Measurements from ENCODE around the gene CPA3.
A peak's percentile ranks its signal among the peaks of the same experiment; 100 is the strongest.

CPA3 gene

GRCh38 chr3:148861277-148861869 lies 3.7 kb upstream of the CPA3 start:
- peak; percentile 28 for DNase-seq

GRCh38 chr3:148863297-148863696 lies 1.8 kb upstream of the CPA3 start:
- no peak for DNase-seq

- DNase-seq: no peak
These were observed 1.3 kb upstream of the CPA3 start for GRCh38 chr3:148863814-148864213.

- no peak for DNase-seq
These were observed 1.2 kb downstream of the CPA3 start for GRCh38 chr3:148866261-148866660.

- no peak for DNase-seq
These were observed 8.3 kb downstream of the CPA3 start for GRCh38 chr3:148873270-148873927.

GRCh38 chr3:148873977-148874376 lies 8.9 kb downstream of the CPA3 start:
- no peak for DNase-seq

- no peak for DNase-seq
These were observed 13.0 kb downstream of the CPA3 start for GRCh38 chr3:148878095-148878494.

GRCh38 chr3:148879256-148879655 lies 14.2 kb downstream of the CPA3 start:
- DNase-seq: no peak

GRCh38 chr3:148880681-148881080 lies 15.6 kb downstream of the CPA3 start:
- DNase-seq: no peak

- DNase-seq: no peak
These were observed 16.2 kb downstream of the CPA3 start for GRCh38 chr3:148881286-148881685.

- DNase-seq: no peak
These were observed 17.2 kb downstream of the CPA3 start for GRCh38 chr3:148882288-148882687.

GRCh38 chr3:148883163-148883562 lies 18.1 kb downstream of the CPA3 start:
- no peak for DNase-seq

GRCh38 chr3:148884261-148884660 lies 19.2 kb downstream of the CPA3 start:
- DNase-seq: no peak

GRCh38 chr3:148889828-148890227 lies 24.7 kb downstream of the CPA3 start:
- no peak for DNase-seq

- DNase-seq: no peak
These were observed 31.0 kb downstream of the CPA3 start for GRCh38 chr3:148896062-148896461.

GRCh38 chr3:148901987-148902791 lies 37.1 kb downstream of the CPA3 start:
- DNase-seq: no peak

GRCh38 chr3:148903022-148903442 lies 37.9 kb downstream of the CPA3 start:
- no peak for DNase-seq

GRCh38 chr3:148903941-148904340 lies 38.8 kb downstream of the CPA3 start:
- no peak for DNase-seq

- no peak for DNase-seq
These were observed 41.6 kb downstream of the CPA3 start for GRCh38 chr3:148906667-148907066.

GRCh38 chr3:148911173-148911572 lies 46.1 kb downstream of the CPA3 start:
- DNase-seq: no peak

GRCh38 chr3:148911592-148911991 lies 46.5 kb downstream of the CPA3 start:
- DNase-seq: no peak

GRCh38 chr3:148914936-148915690 lies 50.0 kb downstream of the CPA3 start:
- no peak for DNase-seq

GRCh38 chr3:148916132-148916531 lies 51.0 kb downstream of the CPA3 start:
- no peak for DNase-seq
